ENCODE measurements around the gene SNX15.

SNX15 gene

DNA sequence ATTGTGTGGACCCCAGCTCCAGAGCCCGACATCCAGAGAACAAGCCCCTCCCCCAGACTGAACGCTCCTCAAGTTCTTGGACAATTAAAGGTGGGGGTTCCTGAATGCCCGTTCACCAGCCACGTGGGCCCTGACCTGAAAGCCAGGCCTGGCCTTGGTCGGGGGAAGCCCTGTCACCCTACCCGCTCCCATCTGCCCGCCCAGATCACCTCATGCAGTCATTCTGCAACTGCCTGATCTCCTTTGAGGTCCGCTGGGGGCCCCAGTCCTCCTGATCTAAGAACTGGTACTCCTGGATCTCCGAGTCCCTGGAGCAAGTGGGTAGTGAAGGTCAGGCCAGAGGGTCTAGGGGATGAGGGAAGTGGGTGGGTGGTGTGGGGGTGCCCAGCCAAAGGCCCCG is 40.2 kb downstream of the SNX15 start:
- no peak for TF ChIP-seq TEAD4 (IDR thresholded peaks at IDR 0.05)
- TF ChIP-seq CREB1 (IDR thresholded peaks at IDR 0.05; ENCODE audit: low read depth), result no peak
- TF ChIP-seq CEBPB (IDR thresholded peaks at IDR 0.05), result no peak
- no peak for TF ChIP-seq YY1 (IDR thresholded peaks at IDR 0.05; ENCODE audit: low read depth)
- TF ChIP-seq RAD21 (IDR thresholded peaks at IDR 0.05; ENCODE audit: low read depth), result no peak
- no peak for TF ChIP-seq EGR1 (IDR thresholded peaks at IDR 0.05)
- TF ChIP-seq, protein P1, sequence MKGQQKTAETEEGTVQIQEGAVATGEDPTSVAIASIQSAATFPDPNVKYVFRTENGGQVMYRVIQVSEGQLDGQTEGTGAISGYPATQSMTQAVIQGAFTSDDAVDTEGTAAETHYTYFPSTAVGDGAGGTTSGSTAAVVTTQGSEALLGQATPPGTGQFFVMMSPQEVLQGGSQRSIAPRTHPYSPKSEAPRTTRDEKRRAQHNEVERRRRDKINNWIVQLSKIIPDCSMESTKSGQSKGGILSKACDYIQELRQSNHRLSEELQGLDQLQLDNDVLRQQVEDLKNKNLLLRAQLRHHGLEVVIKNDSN (IDR thresholded peaks at IDR 0.05), result no peak
- TF ChIP-seq, protein P2, sequence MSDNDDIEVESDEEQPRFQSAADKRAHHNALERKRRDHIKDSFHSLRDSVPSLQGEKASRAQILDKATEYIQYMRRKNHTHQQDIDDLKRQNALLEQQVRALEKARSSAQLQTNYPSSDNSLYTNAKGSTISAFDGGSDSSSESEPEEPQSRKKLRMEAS (IDR thresholded peaks at IDR 0.05), result no peak
- TF ChIP-seq, protein P3, sequence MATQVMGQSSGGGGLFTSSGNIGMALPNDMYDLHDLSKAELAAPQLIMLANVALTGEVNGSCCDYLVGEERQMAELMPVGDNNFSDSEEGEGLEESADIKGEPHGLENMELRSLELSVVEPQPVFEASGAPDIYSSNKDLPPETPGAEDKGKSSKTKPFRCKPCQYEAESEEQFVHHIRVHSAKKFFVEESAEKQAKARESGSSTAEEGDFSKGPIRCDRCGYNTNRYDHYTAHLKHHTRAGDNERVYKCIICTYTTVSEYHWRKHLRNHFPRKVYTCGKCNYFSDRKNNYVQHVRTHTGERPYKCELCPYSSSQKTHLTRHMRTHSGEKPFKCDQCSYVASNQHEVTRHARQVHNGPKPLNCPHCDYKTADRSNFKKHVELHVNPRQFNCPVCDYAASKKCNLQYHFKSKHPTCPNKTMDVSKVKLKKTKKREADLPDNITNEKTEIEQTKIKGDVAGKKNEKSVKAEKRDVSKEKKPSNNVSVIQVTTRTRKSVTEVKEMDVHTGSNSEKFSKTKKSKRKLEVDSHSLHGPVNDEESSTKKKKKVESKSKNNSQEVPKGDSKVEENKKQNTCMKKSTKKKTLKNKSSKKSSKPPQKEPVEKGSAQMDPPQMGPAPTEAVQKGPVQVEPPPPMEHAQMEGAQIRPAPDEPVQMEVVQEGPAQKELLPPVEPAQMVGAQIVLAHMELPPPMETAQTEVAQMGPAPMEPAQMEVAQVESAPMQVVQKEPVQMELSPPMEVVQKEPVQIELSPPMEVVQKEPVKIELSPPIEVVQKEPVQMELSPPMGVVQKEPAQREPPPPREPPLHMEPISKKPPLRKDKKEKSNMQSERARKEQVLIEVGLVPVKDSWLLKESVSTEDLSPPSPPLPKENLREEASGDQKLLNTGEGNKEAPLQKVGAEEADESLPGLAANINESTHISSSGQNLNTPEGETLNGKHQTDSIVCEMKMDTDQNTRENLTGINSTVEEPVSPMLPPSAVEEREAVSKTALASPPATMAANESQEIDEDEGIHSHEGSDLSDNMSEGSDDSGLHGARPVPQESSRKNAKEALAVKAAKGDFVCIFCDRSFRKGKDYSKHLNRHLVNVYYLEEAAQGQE (IDR thresholded peaks at IDR 0.05; ENCODE audit: low read depth), result no peak
- TF ChIP-seq NFIC (IDR thresholded peaks at IDR 0.05), result no peak
- TF ChIP-seq ZBTB7A (IDR thresholded peaks at IDR 0.05; ENCODE audit: low read depth), result no peak
- TF ChIP-seq TCF12 (IDR thresholded peaks at IDR 0.05; ENCODE audit: low read depth), result no peak
- no peak for TF ChIP-seq TAF1 (IDR thresholded peaks at IDR 0.05; ENCODE audit: low read depth)
- TF ChIP-seq FOXM1 (IDR thresholded peaks at IDR 0.05; ENCODE audit: borderline replicate concordance, low read depth), result no peak
- TF ChIP-seq EP300 (IDR thresholded peaks at IDR 0.05; ENCODE audit: borderline replicate concordance), result no peak

DNA sequence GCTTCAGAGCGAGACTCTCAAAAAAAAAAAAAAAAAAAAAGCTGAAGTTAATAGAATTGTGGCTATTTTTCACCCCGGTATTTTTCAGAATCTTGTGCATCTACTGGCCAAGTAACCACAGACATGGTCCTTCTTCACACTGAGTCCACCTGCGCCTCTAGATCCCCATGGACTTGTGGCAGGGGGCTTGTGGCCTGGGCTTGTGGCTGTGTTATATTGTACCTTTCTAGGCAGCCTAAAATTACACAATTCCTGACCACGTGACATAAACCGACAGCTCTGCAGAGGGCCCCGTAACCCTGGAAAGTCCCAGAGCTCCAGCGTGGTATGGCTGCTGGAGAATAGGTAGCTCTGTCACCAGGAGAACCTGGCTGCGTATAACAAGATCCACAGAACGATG is 42.0 kb downstream of the SNX15 start:
- TF ChIP-seq, protein P3 (IDR thresholded peaks at IDR 0.05; ENCODE audit: low read depth), result no peak
- TF ChIP-seq YY1 (IDR thresholded peaks at IDR 0.05; ENCODE audit: low read depth) (no peak), CEBPB (IDR thresholded peaks at IDR 0.05) (no peak), EP300 (IDR thresholded peaks at IDR 0.05; ENCODE audit: borderline replicate concordance) (no peak)

DNA sequence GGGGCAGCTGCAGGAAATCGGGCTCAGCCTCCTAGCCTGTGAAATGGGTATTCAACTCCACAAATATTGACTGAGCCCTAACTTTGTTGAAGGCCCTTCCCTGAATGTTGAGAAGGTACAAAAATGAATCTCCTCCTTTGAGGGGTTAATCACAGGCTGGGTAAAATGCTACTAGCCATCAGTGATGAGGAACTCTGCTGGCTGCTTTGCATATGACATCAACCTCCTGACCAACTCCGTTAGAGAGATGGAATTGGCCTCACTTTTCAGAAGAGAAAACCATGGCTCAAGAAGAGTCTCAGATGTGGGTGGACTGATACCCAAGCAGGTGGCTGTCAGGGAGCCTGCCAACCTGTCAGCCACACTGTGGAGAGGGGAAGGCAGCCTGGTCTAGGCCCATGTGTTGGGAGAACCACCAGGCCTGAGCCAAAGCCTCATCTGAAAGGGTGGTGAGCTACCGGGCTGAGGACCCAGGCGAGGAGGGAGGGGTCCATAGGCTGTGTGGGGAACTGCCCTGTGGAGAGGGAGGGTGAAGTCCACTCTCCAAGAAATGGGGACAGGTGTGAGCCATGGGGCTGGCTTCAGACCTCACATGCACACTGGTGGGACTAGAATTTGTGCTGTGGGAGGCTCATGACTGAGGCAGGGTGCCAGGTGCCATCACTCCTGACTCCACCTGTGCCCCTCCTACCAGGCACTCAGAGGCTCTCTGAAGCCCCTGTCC is 44.8 kb downstream of the SNX15 start:
- TF ChIP-seq, protein P3 (IDR thresholded peaks at IDR 0.05; ENCODE audit: low read depth), result no peak

DNA sequence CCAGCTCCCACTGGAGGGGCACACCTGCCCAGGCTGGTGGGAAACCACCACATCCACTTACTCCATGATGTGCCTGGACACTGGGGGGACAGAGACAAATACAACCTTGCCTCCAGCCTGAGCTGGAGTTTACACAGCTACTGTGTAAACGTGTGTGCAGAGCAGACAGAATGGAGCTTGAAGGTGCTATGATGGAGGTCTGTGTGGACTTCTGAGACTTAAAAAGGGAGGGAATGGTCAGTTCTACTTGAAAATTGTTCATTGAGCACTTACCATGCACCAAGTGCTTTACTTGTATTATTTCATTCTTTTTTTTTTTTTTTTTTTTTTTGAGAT is 45.4 kb downstream of the SNX15 start:
- TF ChIP-seq TAF1 (IDR thresholded peaks at IDR 0.05; ENCODE audit: low read depth) (no peak), YY1 (IDR thresholded peaks at IDR 0.05; ENCODE audit: low read depth) (no peak), EP300 (IDR thresholded peaks at IDR 0.05; ENCODE audit: borderline replicate concordance) (no peak), ZBTB7A (IDR thresholded peaks at IDR 0.05; ENCODE audit: low read depth) (no peak), RAD21 (IDR thresholded peaks at IDR 0.05; ENCODE audit: low read depth) (no peak), EGR1 (IDR thresholded peaks at IDR 0.05) (no peak), FOXM1 (IDR thresholded peaks at IDR 0.05; ENCODE audit: borderline replicate concordance, low read depth) (no peak), NFIC (IDR thresholded peaks at IDR 0.05) (no peak), CEBPB (IDR thresholded peaks at IDR 0.05) (no peak), TEAD4 (IDR thresholded peaks at IDR 0.05) (no peak), CREB1 (IDR thresholded peaks at IDR 0.05; ENCODE audit: low read depth) (no peak), TCF12 (IDR thresholded peaks at IDR 0.05; ENCODE audit: low read depth) (no peak)
- TF ChIP-seq, protein P1 (IDR thresholded peaks at IDR 0.05), result no peak
- TF ChIP-seq, protein P2 (IDR thresholded peaks at IDR 0.05), result no peak
- TF ChIP-seq, protein P3 (IDR thresholded peaks at IDR 0.05; ENCODE audit: low read depth), result no peak
